ENCODE results near the gene MPST.

GRCh38 chr22:36977947-36978660, 41.4 kb upstream of the MPST start:
- TF ChIP-seq CTCF (conservative IDR thresholded peaks at IDR 0.05; ENCODE audit: low read depth, low read length) (peak; percentile 90), EZH2 (IDR thresholded peaks at IDR 0.05; ENCODE audit: borderline replicate concordance, low read depth, low read length, poor library complexity, severe bottlenecking) (no peak)

All from A673 (cell line).